Measurements from ENCODE around the gene COL23A1.

Gene COL23A1

DNA sequence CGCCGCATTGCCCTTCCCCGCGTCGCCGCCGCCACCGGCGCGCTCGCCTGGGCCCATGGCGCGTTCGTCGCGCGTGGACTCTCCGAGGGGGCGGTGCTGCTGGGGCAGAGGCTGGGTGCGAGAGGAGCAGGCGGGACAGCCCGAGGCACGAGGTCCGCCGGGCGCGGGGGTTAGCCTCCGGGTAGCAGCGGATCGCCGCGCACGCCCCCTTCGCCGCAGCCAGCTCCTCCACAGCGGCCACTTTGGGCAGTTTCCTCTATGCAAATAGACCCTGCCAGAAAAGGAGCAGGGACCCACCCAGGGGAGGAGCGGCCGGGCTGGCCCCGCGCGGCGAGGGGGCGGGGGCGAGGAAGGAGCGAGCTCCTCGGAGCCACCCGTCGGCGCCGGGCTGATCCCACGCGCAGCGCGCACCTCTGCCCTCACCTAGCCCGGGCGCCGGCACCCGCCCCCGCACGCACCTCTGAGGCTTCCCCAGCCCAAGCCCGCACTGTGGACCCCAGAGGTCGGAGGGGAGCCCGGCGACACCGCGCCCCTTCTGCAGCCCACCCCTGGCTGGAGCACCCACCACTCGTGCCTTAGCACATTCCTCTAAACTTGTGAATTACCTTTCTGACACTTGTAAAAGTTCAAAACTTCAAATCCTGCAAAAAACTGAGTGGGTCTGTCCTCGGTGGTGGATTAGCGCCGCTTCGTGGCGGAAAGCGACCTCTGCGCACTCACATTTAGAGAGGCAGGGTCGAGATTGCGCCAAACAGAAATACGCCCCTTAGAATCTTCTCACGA lies at the start of gene COL23A1:
Gene COL23A1 (minus strand): TSS at position 253 of the 783 bp plus-strand sequence.
- peak within 1 kb of the TSS; percentile 47 for H3K4me3 ChIP-seq (ENCODE audit: low read depth, low read length)

DNA sequence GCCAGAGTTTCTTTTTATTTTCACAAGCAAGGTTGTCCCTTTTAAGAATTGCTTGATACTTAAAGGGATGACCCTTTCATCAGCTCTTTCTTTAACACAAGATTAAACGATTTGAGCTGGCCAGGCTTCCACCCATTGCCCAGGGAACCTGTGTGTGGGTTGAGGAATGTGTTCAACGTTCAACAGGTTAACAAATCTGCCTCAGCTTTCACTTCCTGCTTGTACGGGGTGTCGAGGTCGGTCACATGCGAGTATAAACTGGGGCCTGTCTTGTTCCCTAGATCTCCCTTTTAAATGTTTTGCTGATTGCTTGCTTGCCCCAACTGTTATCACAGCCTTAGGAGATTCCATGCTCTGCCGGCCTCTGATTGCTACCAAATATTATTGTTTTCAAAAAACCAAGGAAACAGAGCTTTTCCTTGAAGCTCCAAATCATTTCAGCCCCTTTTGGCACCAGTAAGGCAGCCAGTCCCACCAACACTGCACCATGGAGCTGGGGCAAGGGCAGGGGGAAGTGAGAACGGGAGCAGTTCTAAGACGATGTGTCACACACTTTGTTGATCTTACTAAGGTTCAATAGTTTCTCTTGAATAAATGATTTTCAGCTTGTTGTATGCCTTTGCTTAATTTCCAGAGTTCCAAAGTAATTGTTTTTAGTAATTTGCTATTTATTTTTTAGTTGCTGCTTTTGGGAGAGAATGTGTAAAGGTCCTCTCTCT lies 47.3 kb upstream of the COL23A1 start:
- H3K4me3 ChIP-seq (ENCODE audit: low read depth, low read length), result no peak overlapping the region

- H3K4me3 ChIP-seq (ENCODE audit: low read depth, low read length), result no peak overlapping the region
Observed at GRCh38 chr5:178632285-178632684, 42.1 kb upstream of the COL23A1 start.

GRCh38 chr5:178630951-178631350 lies 40.8 kb upstream of the COL23A1 start:
- no peak overlapping the region for H3K4me3 ChIP-seq (ENCODE audit: low read depth, low read length)

GRCh38 chr5:178630475-178630930 lies 40.3 kb upstream of the COL23A1 start:
- H3K4me3 ChIP-seq (ENCODE audit: low read depth, low read length), result no peak overlapping the region

GRCh38 chr5:178627259-178627598 lies 37.0 kb upstream of the COL23A1 start:
- H3K4me3 ChIP-seq (ENCODE audit: low read depth, low read length), result peak overlapping the region; percentile 97

DNA sequence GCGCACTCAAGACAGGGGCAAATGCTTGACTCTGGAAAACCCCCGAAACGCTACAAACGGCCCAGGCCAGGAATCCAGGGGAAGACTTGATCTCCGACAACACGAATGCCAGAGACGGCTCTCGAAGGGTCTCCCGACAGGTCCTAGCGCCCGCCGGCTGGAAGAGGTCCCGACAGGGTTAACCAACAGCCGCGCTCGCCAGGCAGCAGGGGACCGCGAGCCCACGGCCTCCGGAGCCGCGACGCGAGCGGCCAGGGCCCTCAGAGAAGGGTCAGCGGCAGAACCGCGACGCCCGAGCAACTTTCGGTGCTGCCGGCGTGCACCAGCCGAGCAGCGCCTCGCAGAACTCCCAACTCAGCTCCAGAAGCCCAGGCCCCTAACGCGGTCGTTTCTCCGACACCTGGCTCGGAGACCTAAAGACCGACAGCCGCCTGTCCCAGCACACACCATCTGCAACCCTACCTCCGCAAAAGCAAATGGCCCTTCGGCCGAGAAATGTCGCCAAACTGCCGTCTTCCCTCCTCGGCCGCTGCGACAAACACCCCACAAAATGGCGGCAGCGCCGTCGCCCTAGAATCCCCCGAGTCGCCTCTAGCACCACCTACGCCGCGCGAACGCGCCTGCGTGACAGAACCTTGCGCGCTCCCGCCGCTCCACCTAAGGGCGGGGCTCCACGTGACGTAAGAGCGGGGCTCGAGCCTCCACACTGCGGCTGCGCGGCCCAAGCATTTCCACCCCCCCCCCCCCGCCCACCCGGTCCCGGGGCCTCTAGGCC lies 36.5 kb upstream of the COL23A1 start, which contains the start of gene CLK4:
Gene CLK4 (minus strand): TSS at position 567 of the 775 bp plus-strand sequence. CDS start 3,634 bp downstream, outside the sequence.
- H3K4me3 ChIP-seq (ENCODE audit: low read depth, low read length), result peak within 1 kb of the TSS; percentile 97

- H3K4me3 ChIP-seq (ENCODE audit: low read depth, low read length), result peak overlapping the region; percentile 97
Observed at GRCh38 chr5:178625679-178626483, 35.7 kb upstream of the COL23A1 start.

DNA sequence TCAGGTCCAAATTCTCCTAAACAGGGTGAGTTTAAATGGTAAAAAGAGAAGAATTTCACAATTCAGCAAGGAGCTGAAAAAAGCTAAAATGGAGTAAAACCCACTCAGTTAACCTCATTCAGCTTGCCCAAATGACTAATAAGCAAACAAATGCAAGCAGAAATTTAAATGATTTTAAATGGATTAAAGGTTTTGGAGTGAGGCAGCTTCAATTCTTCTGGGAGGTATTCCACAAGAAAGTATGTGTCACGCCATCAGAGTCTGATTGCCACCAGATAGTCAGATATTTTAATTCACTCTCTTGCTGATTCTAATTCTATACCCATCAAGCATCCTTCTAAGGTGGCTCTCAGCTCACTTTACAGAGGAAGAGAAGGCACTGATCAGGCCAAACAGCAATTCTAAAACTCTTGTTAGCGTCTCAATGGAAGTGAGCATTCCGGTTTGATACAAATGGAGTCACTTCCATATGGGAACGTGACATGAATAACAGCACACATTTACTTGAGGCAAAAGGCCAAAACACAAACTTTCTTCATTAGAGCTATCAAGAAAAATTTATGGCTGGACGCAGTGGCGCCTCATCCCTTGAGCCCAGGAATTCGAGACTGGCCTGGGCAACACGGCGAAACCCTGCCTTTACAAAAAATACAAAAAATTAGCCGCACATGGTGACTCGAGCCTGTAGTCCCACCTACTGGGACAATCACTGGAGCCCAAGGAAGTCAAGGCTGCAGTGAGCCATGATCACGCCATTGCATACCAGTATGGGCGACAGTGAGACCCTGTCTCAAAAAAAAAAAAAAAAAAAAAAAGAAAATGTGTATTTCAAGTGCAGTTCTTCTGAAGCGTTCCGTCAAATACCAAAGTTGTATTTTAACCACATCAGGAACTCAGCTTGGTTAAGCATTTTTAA lies 34.7 kb upstream of the COL23A1 start:
- peak overlapping the region; percentile 97 for H3K4me3 ChIP-seq (ENCODE audit: low read depth, low read length)

- H3K4me3 ChIP-seq (ENCODE audit: low read depth, low read length), result no peak overlapping the region
Observed at GRCh38 chr5:178622679-178623247, 32.6 kb upstream of the COL23A1 start.

DNA sequence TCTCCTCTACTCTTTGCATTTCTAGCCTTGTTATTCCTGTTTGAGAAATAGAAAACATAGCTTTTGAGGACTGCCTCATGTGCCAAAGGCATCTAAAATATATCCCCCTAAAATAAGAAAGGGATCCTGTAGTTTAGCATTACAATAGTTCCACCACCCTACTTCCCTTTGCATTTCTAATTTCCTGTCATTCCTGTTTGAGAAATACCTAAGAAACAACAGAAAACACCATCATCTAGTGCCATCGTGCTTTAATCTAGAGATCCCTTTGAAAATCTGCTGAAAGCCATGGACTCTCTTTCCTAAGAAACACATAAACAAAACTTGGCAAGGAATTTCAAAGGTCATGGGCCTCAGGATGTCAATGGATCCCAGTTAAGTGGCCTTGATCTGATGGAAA lies 29.2 kb upstream of the COL23A1 start:
- H3K4me3 ChIP-seq (ENCODE audit: low read depth, low read length), result no peak overlapping the region

DNA sequence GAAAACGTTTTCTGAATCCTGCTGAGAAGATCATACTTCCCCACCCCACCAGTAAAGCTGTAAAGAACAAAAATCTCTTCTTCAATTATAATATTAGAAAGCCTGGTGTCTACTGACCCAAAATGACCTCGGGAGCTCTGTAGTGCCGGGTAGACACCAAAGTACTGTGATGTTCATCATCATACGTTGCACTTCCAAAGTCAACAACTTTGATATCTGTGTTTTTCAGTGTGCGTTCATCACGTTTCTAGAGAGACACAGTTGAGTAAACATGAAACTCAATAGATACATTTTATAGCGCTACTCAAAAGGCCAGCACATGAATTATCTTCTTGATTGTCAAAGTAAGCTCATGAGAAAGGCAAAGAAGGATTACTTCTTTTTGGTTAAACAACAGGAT lies 22.1 kb upstream of the COL23A1 start:
- H3K4me3 ChIP-seq (ENCODE audit: low read depth, low read length), result no peak overlapping the region

DNA sequence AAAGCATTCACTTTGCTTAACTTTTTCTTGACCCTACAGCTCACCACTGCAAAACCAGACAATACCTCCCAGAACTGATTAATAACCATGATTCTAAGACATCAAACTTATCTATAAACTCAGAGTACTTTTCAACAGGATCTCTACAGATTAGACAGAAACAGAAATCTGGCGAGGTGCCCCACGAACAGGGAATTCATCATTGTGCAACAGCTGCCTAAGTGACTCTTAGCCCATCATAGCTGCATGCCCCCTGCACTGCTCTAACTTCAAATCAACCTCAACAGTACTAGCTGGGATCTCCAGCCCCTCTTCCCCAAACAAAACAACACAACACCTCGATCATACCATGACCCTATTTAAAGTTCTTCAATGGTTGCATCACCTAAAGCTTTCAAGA lies 16.1 kb upstream of the COL23A1 start:
- no peak overlapping the region for H3K4me3 ChIP-seq (ENCODE audit: low read depth, low read length)

DNA sequence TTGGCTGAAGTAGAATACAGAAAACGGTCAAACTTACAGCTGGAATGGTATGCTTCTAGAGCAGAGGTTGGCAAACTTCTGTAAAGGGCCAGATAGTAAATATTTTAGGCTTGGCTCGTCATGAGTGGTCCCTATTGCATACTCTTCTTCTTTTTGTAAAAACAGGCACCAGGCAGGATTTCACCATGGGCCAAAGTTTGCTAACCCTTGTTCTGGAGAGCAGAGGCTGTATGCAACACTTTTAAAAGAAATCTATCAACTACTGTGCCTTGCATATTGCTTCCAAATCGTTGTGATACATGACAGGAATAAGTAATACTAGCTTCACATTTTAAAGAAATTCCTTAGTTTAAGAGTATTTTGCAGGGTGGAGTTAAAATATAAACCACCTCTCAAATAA lies 15.6 kb upstream of the COL23A1 start:
- no peak overlapping the region for H3K4me3 ChIP-seq (ENCODE audit: low read depth, low read length)

DNA sequence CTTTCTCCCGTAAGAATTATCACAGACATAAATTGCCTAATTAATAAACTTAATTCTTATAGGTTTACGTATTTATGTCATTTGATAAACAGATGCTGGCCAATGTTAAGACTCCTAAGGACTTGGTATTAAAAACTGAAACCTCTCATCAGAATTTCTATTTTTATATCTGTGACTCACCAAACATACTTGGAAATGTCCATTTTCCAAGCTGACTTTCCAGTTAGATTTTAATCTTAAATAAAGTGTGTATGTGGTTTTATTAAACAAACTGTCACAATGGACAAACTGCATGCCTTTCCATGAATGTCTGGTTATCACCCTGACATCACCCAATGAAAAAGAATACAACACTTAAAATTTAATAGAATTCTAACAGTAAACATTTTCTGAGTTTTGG lies 12.6 kb upstream of the COL23A1 start:
- H3K4me3 ChIP-seq (ENCODE audit: low read depth, low read length), result no peak overlapping the region

DNA sequence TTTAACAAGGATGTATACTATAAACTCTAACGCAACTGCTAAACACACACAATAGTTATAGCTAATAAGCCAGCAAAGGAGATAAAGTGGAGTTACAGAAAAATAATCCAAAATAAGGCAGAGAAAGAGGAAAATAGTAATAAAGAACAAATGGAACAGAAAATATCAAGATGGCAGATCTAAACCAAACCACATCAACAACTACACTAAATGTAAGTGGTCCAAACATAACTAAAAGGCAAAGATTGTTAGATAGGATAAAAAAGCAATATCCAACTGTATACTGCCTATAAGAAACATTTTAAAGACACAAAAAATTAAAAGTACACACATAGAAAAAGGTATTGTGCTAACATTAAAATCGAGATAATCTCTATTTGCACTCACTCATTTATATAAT lies 5.6 kb upstream of the COL23A1 start:
- no peak overlapping the region for H3K4me3 ChIP-seq (ENCODE audit: low read depth, low read length)

GRCh38 chr5:178595150-178595549 lies 5.0 kb upstream of the COL23A1 start:
- H3K4me3 ChIP-seq (ENCODE audit: low read depth, low read length), result no peak overlapping the region

GRCh38 chr5:178590924-178591423 lies 781 bp upstream of the COL23A1 start:
- H3K4me3 ChIP-seq (ENCODE audit: low read depth, low read length), result no peak overlapping the region

All from iPS-11a (cell line).